NCI-H187 (cell line): ENCODE measurements around the gene ZNF789.
"Not testable (repeated sequence)": the region's sequence is repeated elsewhere in the genome, so short reads cannot be mapped to it uniquely, and the experiment has no call there.

Experiments
- DNase-seq, 2 experiments: peaks; one replicate each; lab custom pipeline; 2025; lab: John Stamatoyannopoulos, UW

Gene ZNF789

DNA sequence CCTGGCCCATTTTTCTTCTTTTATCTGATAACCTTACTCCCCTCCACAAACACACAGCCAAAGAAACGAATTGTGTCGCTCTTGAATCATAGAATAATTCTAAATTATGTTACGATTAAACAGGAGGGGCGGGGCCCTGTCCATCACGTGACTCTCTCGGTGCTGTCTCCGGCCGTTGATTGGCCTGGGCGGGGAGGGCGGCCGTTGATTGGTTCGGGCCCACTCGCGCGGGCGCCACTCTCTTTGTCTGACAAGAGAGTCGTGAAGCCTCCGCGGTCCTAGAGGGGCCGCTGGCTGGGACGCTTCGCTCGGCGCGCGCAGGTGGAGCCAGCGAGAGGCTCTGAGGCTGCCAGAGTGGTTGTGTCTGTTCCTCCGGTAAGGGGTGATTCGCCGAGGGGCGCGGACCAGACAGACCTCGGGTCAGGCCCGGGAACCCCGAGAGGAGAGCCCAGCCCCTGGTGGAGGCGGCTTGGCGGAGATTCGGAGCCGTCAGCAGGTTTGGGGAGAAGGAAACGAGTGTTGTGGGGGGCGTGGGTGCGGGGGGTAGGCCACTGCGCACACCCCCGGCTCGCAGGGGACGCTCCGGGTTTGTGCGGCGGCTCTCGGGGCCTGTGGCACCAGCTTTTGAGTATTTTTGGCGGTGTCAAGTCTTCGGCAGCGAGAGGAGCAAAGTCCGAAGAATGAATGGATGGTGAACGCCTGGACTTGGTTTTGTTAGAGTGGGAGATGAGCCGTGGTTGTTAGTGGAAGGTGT lies at the start of gene ZNF789:
Gene ZNF789, plus strand, starts transcription at position 330 of the 754 bp plus-strand sequence. CDS start 3,567 bp downstream, outside the sequence.
- peak; percentile 92 to 98 for DNase-seq

GRCh38 chr7:99424932-99425730 lies 47.6 kb upstream of the ZNF789 start:
- no peak for DNase-seq

DNA sequence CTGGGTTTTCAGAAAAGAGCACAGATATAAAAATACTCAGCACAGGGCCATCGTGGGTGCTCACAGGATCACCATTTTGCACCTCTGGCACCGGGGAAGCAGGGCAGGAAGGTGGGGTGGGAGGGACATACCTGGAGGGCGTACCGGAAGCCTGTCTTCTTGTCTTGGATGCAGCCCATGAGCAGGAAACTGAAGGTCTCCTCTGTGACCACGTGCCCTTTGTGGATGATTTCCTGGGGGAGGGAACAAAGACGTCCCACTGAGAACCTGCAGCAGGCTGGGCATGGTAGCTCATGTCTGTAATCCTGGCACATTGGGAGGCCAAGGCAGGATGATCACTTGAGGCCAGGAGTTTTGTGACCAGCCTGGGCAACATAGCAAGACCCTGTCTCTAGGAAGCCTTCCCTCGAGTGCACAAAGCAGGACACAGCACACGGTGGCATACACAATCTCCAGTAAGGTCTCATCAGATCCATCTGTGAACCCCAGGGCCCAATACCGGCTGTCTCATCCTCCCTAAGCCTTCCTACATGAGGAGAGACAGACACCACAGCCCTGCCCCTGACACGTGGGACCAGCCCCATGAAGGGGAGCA lies 43.6 kb upstream of the ZNF789 start:
- DNase-seq = no peak

GRCh38 chr7:99429756-99430155 lies 42.9 kb upstream of the ZNF789 start:
- DNase-seq = no peak

GRCh38 chr7:99431756-99432540 lies 40.7 kb upstream of the ZNF789 start:
- not testable (repeated sequence) for DNase-seq

DNA sequence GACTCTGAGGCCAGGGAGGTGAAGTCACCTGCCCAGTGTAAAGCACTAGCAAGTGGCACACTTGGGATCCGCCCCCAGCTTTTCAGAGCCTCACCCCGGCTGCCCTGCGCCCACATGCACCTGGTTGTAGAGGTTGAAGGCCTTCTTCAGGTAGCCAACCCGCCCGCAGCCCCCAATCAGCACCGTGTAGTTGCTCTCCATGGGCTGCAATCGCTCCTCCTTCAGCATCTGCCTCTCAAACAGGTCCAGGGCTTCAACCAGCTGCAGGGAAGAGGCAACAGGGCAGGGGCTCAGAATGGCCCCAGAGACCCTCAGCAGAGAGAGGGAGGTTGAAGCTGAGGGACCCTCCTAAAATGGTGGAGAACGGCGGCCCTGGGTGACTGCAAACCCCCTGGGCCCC lies 39.5 kb upstream of the ZNF789 start:
- DNase-seq = no peak

DNA sequence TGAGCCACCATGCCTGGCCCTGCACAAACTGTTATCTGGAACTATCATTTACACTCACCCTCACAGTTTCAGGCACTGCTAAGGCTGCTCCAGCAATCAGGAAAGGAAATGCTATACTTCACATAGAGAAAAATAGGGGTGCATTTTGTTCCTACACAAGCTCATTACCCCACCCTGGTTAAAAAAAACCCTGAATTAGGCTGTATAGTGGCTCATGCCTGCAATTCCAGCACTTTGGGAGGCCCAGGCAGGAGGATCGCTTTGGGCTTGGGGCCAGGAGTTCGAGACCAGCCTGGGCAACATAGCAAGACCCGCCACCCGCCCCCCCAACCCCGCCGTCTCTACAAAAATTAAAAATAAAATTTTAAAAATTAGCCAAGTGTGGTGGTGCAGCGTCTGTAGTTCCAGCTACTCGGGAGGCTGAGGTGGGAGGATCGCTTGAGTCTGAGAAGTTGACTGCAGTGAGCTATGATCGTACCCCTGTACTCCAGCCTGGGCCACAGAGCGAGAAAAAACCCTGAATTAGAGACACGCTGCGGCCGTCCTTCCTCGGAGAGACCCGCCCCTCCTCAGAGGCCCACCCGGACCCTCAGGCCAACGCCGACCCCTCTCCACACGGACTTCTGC lies 34.6 kb upstream of the ZNF789 start:
- DNase-seq = no peak

- DNase-seq = peak; percentile 76 to 95
Observed at GRCh38 chr7:99438573-99439480, 33.9 kb upstream of the ZNF789 start, which contains the start of the genes CPSF4 and PTCD1. Gene CPSF4 (plus strand): TSS chr7:99438943. CDS start chr7:99439083, 140 bp downstream. Gene PTCD1 (minus strand): TSS chr7:99438798. CDS start chr7:99435242, 3,556 bp downstream.

GRCh38 chr7:99440195-99440594 lies 32.5 kb upstream of the ZNF789 start:
- DNase-seq = no peak

DNA sequence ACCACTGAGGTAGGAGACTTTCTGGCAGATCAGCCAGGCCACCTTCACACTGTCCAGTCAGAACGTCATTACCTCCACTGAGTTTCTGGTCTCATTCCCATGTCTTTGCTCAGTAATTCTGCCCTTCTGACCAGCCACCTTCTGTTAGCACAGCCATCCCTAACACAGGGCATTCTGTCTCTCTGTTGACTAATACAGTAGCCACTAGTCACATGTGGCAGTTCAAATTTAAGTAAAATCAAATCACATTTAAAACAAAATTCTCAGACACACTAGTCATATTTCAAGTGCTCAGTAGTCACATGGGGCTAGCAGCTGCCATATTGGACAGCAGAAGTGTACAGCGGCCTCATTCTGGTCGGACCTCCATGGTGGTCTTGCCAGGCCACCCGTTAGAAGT lies 26.6 kb upstream of the ZNF789 start:
- DNase-seq = no peak

DNA sequence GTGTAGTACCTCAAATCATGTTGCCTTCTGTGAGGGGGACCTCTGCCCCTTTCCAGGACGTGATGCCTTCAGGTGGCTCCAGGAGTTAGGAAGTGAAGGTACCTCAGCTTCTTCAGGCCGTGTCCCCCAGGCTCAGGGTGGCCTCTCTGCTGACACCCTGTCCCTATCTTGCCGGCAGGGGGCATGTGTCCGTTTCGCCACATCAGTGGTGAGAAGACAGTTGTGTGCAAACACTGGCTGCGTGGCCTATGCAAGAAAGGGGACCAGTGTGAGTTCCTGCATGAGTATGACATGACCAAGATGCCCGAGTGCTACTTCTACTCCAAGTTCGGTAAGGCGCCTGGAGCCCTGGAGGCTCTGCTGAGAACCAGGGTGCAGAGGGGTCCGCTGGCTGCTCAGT lies 24.7 kb upstream of the ZNF789 start:
- DNase-seq = no peak

DNA sequence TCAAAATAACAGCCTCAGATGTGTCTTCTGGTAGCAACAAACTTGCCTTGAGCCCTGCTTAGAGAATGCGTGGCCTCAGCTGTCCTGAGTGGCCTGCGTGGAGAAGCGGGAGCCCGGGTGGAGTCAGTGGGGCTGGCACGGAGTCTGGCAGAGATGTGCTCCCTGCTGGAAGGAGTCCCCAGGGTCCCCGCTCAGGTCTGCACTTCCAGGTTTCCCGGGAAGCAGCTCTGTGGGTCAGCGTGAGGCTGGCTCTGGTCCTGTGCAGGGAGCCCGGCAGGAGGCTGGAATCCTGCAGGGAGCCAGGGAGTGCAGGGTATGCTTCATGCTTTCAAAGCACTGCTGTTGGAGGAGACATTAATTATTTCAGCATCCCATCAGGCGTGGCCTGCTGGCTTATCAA lies 23.8 kb upstream of the ZNF789 start:
- no peak for DNase-seq

DNA sequence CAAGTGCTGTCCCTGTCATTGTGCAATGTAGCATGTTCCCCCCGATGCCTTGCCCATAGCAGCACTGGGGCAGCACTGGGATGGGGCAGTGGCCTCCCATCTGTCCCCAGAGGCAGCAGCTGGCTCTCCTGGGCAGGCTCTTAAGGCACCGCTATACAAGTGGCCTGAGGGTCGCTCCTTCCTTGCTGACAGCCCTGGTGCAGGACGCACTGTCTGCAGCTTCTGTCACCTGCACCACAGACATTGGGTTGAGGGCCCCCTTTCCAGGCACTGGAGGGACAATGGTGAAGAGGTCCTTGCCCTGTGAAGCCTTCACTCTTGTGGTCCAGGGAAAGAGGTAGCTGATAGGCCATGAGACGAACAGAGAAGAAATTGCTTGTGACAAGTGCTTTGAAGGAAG lies 23.4 kb upstream of the ZNF789 start:
- DNase-seq = no peak

DNA sequence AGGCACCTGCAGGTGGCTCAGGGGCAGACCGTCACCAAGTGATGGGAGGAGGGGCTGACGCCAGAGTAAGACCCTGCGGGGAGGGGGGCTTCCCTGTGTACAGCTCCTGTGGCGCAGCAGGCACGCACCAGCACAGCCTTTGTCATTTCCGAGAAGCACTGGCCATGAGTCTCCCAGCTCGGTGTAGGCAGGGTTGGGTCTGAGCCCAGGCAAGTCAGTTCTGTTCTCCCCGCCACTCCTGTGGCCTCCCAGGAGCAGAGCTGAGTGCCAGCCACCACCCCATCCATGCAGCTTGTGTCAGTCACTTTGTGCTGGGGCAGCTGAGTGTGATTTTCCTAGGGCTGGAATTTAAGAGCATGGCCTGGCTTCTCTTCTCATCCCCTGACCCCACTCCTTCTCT lies 20.8 kb upstream of the ZNF789 start:
- no peak for DNase-seq

- DNase-seq = no peak
Observed at GRCh38 chr7:99452541-99452940, 20.1 kb upstream of the ZNF789 start.

DNA sequence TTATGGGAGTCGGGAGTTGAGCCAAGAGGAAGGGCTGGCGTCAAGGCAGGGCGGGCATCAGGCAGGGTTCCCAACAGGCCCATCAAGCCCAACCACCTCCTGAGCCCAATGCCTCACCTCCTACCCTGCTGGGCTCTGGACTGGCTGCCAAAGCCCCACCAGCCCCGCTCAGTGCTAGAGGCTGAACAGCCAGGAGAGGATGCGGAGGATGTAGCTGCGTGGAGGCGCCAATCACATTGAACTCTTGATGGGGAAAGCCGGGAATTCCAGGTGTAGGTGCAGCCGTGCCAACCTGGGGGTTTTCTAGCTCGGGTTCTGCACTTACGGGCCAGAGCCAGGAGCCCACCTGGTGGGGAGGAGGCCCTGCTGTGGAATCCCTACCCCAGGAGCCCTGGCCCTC lies 19.6 kb upstream of the ZNF789 start:
- no peak for DNase-seq

- no peak for DNase-seq
Observed at GRCh38 chr7:99455874-99456273, 16.8 kb upstream of the ZNF789 start.

GRCh38 chr7:99456288-99456687 lies 16.4 kb upstream of the ZNF789 start:
- DNase-seq = no peak

- no peak for DNase-seq
Observed at GRCh38 chr7:99457050-99457649, 15.5 kb upstream of the ZNF789 start.
